Measurements from ENCODE around the gene PPM1H. TPM values are rescaled to one million over a fixed set of nuclear protein-coding genes. Genes with fewer than 3 reads are reported as not detected.

The PPM1H gene
- total and polyA plus RNA-seq, 2 of the 8 experiments (the other 6 are each of a cell fraction or from before 2014, with no cell fraction given) = 16.4 to 36.1 TPM

GRCh38 chr12:62618319-62618718 is 316.6 kb downstream of the PPM1H start:
- H2BK5ac ChIP-seq (ENCODE audit: low read depth, low read length) = no peak overlapping the region
- no peaks in the 10 kb centered on the region for H4K20me1 ChIP-seq (replicated peaks in 1 of 2; ENCODE audit: control insufficient read depth in 1 of 2, insufficient read depth in 2 of 2, low read length in 2 of 2)
- FAIRE-seq (no peak), DNase-seq (ENCODE audit: low read depth in 1 of 2, low spot score in 2 of 2) (no peak)
- H4K5ac ChIP-seq (ENCODE audit: insufficient read length, low read depth, low read length) = no peak overlapping the region
- H3K79me1 ChIP-seq (ENCODE audit: low read depth, low read length) = no peaks in the 10 kb centered on the region
- no peak overlapping the region for H3K14ac ChIP-seq (ENCODE audit: insufficient read length)
- no peaks in the 10 kb centered on the region for H3K36me3 ChIP-seq (ENCODE audit: control insufficient read depth in 2 of 4, insufficient read depth in 4 of 4, low read length in 3 of 4)
- no peaks in the 10 kb centered on the region for H3K9me3 ChIP-seq (ENCODE audit: insufficient read depth in 2 of 2, low read depth in 1 of 2, low read length in 1 of 2)
- H3K56ac ChIP-seq (replicated peaks; ENCODE audit: insufficient read length, low read depth, low read length) = no peak overlapping the region
- H3K23ac ChIP-seq (ENCODE audit: insufficient read length) = no peak overlapping the region
- H2AK5ac ChIP-seq (ENCODE audit: low read depth, low read length) = no peak overlapping the region
- no peak overlapping the region for H2BK120ac ChIP-seq (replicated peaks; ENCODE audit: low read depth, low read length)
- H4K91ac ChIP-seq (replicated peaks; ENCODE audit: insufficient read length, low read length) = no peak overlapping the region
- no peak overlapping the region for H2AFZ ChIP-seq (ENCODE audit: low read length)
- no peak overlapping the region for H3K4ac ChIP-seq (replicated peaks; ENCODE audit: insufficient read length, low read depth, low read length)
- CTCF ChIA-PET (ENCODE audit: partially characterized antibody) = interaction anchor here (1.0 kb wide), 1 partner anchor 195 kb away, joined by 4 read pairs; no protein-coding TSS in a partner anchor
- H3K23me2 ChIP-seq (ENCODE audit: low read depth, low read length) = no peaks in the 10 kb centered on the region
- no peak overlapping the region for H3K9ac ChIP-seq (replicated peaks in 1 of 4; ENCODE audit: extremely low read depth in 1 of 4, low read depth in 3 of 4, low read length in 3 of 4)
- H2BK15ac ChIP-seq (ENCODE audit: low read length) = no peak overlapping the region
- no peak overlapping the region for H3K4me2 ChIP-seq (ENCODE audit: insufficient read depth in 1 of 2, low read depth in 2 of 2, low read length in 2 of 2)
- H3K27ac ChIP-seq (ENCODE audit: low read depth, low read length) = no peak overlapping the region
- TF ChIP-seq SP4 (IDR thresholded peaks at IDR 0.05; ENCODE audit: low read length) = no peak
- TF ChIP-seq RBBP5 (IDR thresholded peaks at IDR 0.05; ENCODE audit: borderline replicate concordance, low read depth, low read length) = no peak
- no peak for TF ChIP-seq CBX8 (IDR thresholded peaks at IDR 0.05; ENCODE audit: borderline replicate concordance, low read depth, low read length)
- TF ChIP-seq CEBPB (IDR thresholded peaks at IDR 0.05; ENCODE audit: low read depth, low read length) = no peak
- no peaks in the 10 kb centered on the region for H3K27me3 ChIP-seq (replicated peaks in 1 of 4; ENCODE audit: control insufficient read depth in 3 of 4, extremely low read depth in 1 of 4, insufficient read depth in 3 of 4, low read length in 3 of 4)
- H3K4me3 ChIP-seq (ENCODE audit: extremely low read depth in 1 of 4, insufficient read depth in 2 of 4, low read depth in 3 of 4, low read length in 4 of 4) = no peak overlapping the region
- H2BK12ac ChIP-seq (ENCODE audit: low read depth, low read length) = no peak overlapping the region
- POLR2A ChIA-PET (ENCODE audit: partially characterized antibody) = interaction anchor here (1.1 to 3.1 kb wide), 4 partner anchors 9 to 15 kb away, joined by 3 to 16 read pairs (median 6); no protein-coding TSS in a partner anchor
- no peak overlapping the region for H4K8ac ChIP-seq (ENCODE audit: extremely low read depth, insufficient read depth, low read length)
- H3K79me2 ChIP-seq (ENCODE audit: control insufficient read depth in 1 of 2, insufficient read depth in 2 of 2, low read length in 2 of 2) = no peaks in the 10 kb centered on the region
- H2BK20ac ChIP-seq (ENCODE audit: low read length) = no peak overlapping the region
- peaks cover 0 to 6% (median 0%) of the 10 kb centered on the region in 4 experiments; a peak in 3 of 7 replicates for H3K4me1 ChIP-seq (replicated peaks in 1 of 4; ENCODE audit: control insufficient read depth in 3 of 4, insufficient read depth in 4 of 4, low read length in 3 of 4)
- no peak overlapping the region for H3K18ac ChIP-seq (ENCODE audit: extremely low read depth, low read length)
